ENCODE data around the gene LRRTM2.
"Not testable (repeated sequence)": the region's sequence is repeated elsewhere in the genome, so short reads cannot be mapped to it uniquely, and the experiment has no call there.

The LRRTM2 gene

GRCh38 chr5:138874771-138875551, at the start of gene LRRTM2:
Gene LRRTM2 (minus strand): TSS chr5:138875335. CDS start chr5:138874911, 424 bp downstream.
- DNase-seq = peak; percentile 49

- DNase-seq = no peak
Observed at GRCh38 chr5:138922494-138922893, 47.4 kb upstream of the LRRTM2 start.

- not testable (repeated sequence) for DNase-seq
Observed at GRCh38 chr5:138921362-138921761, 46.2 kb upstream of the LRRTM2 start.

GRCh38 chr5:138920181-138920580, 45.0 kb upstream of the LRRTM2 start:
- DNase-seq = no peak

- no peak for DNase-seq
Observed at GRCh38 chr5:138918686-138919085, 43.6 kb upstream of the LRRTM2 start.

GRCh38 chr5:138914338-138914737, 39.2 kb upstream of the LRRTM2 start:
- no peak for DNase-seq

GRCh38 chr5:138913773-138914172, 38.6 kb upstream of the LRRTM2 start:
- DNase-seq = no peak

GRCh38 chr5:138912093-138912492, 37.0 kb upstream of the LRRTM2 start:
- no peak for DNase-seq

GRCh38 chr5:138911441-138911840, 36.3 kb upstream of the LRRTM2 start:
- DNase-seq = no peak

GRCh38 chr5:138910546-138911185, 35.5 kb upstream of the LRRTM2 start:
- DNase-seq = no peak

- DNase-seq = no peak
Observed at GRCh38 chr5:138909734-138910133, 34.6 kb upstream of the LRRTM2 start.

- no peak for DNase-seq
Observed at GRCh38 chr5:138905541-138905940, 30.4 kb upstream of the LRRTM2 start.

GRCh38 chr5:138903130-138903775, 28.1 kb upstream of the LRRTM2 start:
- no peak for DNase-seq

- DNase-seq = no peak
Observed at GRCh38 chr5:138901716-138902115, 26.6 kb upstream of the LRRTM2 start.

- DNase-seq = no peak
Observed at GRCh38 chr5:138900281-138900965, 25.3 kb upstream of the LRRTM2 start.

- no peak for DNase-seq
Observed at GRCh38 chr5:138898742-138899141, 23.6 kb upstream of the LRRTM2 start.

- DNase-seq = no peak
Observed at GRCh38 chr5:138898299-138898698, 23.2 kb upstream of the LRRTM2 start.

GRCh38 chr5:138895918-138896317, 20.8 kb upstream of the LRRTM2 start:
- DNase-seq = no peak

GRCh38 chr5:138890644-138891043, 15.5 kb upstream of the LRRTM2 start:
- no peak for DNase-seq

- DNase-seq = no peak
Observed at GRCh38 chr5:138889994-138890393, 14.9 kb upstream of the LRRTM2 start.

GRCh38 chr5:138884554-138884953, 9.4 kb upstream of the LRRTM2 start:
- no peak for DNase-seq

GRCh38 chr5:138884094-138884493, 9.0 kb upstream of the LRRTM2 start:
- DNase-seq = no peak

GRCh38 chr5:138883211-138883610, 8.1 kb upstream of the LRRTM2 start:
- no peak for DNase-seq

Data from DMS79 treated with DMSO at 0.1 percent for 48 hours (cell line).